ENCODE data around the gene DNAH14. TPM values are rescaled to one million over a fixed set of nuclear protein-coding genes. Genes with fewer than 3 reads are reported as not detected.

DNAH14 gene
- total RNA-seq, 4 donors from 2014 or later, result 3.5 to 7.0 (median 5.6) TPM

GRCh38 chr1:225406976-225407725, 477.7 kb downstream of the DNAH14 start:
- TF ChIP-seq CTCF (IDR thresholded peaks at IDR 0.05), result no peak
- DNase-seq (ENCODE audit: low spot score) (no peak), ATAC-seq (ENCODE audit: low FRiP score) (no peak)

- ATAC-seq (ENCODE audit: low FRiP score) (no peak), DNase-seq (ENCODE audit: low spot score) (no peak)
- no peak for TF ChIP-seq CTCF (IDR thresholded peaks at IDR 0.05)
Observed at GRCh38 chr1:225407755-225408154, 478.3 kb downstream of the DNAH14 start.

- DNase-seq (ENCODE audit: low spot score) (no peak), ATAC-seq (ENCODE audit: low FRiP score) (no peak)
- no peak for TF ChIP-seq CTCF (IDR thresholded peaks at IDR 0.05)
Observed at GRCh38 chr1:225408249-225408648, 478.8 kb downstream of the DNAH14 start.

GRCh38 chr1:225409051-225409450, 479.6 kb downstream of the DNAH14 start:
- no peak for DNase-seq (ENCODE audit: low spot score)
- no peak for ATAC-seq (ENCODE audit: low FRiP score)
- no peak for TF ChIP-seq CTCF (IDR thresholded peaks at IDR 0.05)

- no peak for ATAC-seq (ENCODE audit: low FRiP score)
- TF ChIP-seq CTCF (IDR thresholded peaks at IDR 0.05), result no peak
- no peak for DNase-seq (ENCODE audit: low spot score)
Observed at GRCh38 chr1:225410036-225410435, 480.6 kb downstream of the DNAH14 start.

GRCh38 chr1:225412321-225412720, 482.8 kb downstream of the DNAH14 start:
- ATAC-seq (ENCODE audit: low FRiP score) (no peak), DNase-seq (ENCODE audit: low spot score) (no peak)
- TF ChIP-seq CTCF (IDR thresholded peaks at IDR 0.05), result no peak

- TF ChIP-seq CTCF (IDR thresholded peaks at IDR 0.05), result no peak
- no peak for ATAC-seq (ENCODE audit: low FRiP score)
- no peak for DNase-seq (ENCODE audit: low spot score)
Observed at GRCh38 chr1:225412803-225413351, 483.4 kb downstream of the DNAH14 start.
